ENCODE results near the gene NALF2.
A peak's percentile ranks its signal among the peaks of the same experiment; 100 is the strongest.

Gene NALF2

GRCh38 chrX:69530306-69530705 lies 26.2 kb downstream of the NALF2 start:
- no peak for DNase-seq (ENCODE audit: low read depth)

GRCh38 chrX:69531031-69531755 lies 27.1 kb downstream of the NALF2 start:
- DNase-seq (ENCODE audit: low read depth) = no peak

- DNase-seq (ENCODE audit: low read depth) = no peak
Measured at GRCh38 chrX:69535661-69536060, 31.5 kb downstream of the NALF2 start.

- DNase-seq (ENCODE audit: low read depth) = peak; percentile 52
Measured at GRCh38 chrX:69538321-69538876, 34.3 kb downstream of the NALF2 start.

GRCh38 chrX:69539437-69539836 lies 35.3 kb downstream of the NALF2 start:
- no peak for DNase-seq (ENCODE audit: low read depth)

GRCh38 chrX:69541956-69542355 lies 37.8 kb downstream of the NALF2 start:
- no peak for DNase-seq (ENCODE audit: low read depth)

- DNase-seq (ENCODE audit: low read depth) = no peak
Measured at GRCh38 chrX:69543572-69543971, 39.4 kb downstream of the NALF2 start.

GRCh38 chrX:69546417-69546816 lies 42.3 kb downstream of the NALF2 start:
- DNase-seq (ENCODE audit: low read depth) = no peak

- DNase-seq (ENCODE audit: low read depth) = no peak
Measured at GRCh38 chrX:69546978-69547377, 42.9 kb downstream of the NALF2 start.

GRCh38 chrX:69551421-69552009 lies 47.4 kb downstream of the NALF2 start:
- no peak for DNase-seq (ENCODE audit: low read depth)

- no peak for DNase-seq (ENCODE audit: low read depth)
Measured at GRCh38 chrX:69552512-69552911, 48.4 kb downstream of the NALF2 start.

Measured in stimulated activated CD8-positive, alpha-beta memory T cell treated with anti-CD3 and anti-CD28 coated beads, Interleukin-12 subunit alpha, Interleukin-12 subunit beta, amount 100 ng/mL, for 1 hour (primary cell).